Measurements from ENCODE around the gene NELFA.

DNA sequence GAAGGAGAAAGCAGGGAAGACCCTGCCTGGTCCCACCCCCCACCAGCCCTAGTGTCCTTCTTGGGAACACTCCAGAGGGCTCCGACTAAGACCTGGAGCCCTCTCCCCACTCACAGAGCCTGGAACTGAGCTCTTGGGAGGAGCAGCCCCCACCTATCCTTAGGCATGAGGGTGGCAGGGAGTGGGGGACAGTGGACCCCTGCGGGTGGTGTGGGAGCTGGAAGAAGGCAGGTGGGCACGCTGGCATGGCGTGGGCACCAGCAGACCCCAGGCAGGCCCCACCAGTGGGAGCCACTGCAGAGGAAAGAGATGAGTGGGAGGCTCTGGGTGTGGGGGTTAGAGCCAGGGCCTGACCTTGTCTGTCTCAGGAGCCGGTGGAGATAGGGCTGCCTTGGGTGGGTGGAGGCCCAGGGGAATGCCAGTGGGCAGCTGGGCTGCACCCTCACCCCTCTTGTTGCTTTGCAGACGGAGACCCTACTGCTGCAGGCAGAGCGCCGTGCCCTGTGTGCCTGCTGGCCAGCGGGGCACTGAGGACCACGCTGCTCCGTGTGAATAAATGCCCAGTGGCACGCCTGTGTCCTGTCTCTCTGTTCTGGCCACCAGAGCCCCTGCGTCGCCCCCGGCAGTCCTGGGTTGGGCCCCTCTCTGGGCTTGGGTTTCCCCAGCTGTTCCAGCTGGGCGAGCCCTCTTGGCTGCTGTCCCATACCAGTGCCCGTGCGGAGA, 34.8 kb upstream of the NELFA start:
- TF ChIP-seq CEBPB (IDR thresholded peaks at IDR 0.05; ENCODE audit: borderline replicate concordance, low read depth, low read length) (no peak), SIN3A (IDR thresholded peaks at IDR 0.05; ENCODE audit: borderline replicate concordance, low read depth, low read length) (no peak), POLR2AphosphoS5 (IDR thresholded peaks at IDR 0.05; ENCODE audit: low read depth, low read length) (no peak), NFYB (CRISPR knock-in tag; IDR thresholded peaks at IDR 0.05) (no peak), ZNF772 (CRISPR knock-in tag; IDR thresholded peaks at IDR 0.05) (no peak), PBX3 (CRISPR knock-in tag; IDR thresholded peaks at IDR 0.05; ENCODE audit: borderline replicate concordance) (no peak), ZBTB43 (CRISPR knock-in tag; conservative IDR thresholded peaks at IDR 0.05) (no peak), PHF20 (CRISPR knock-in tag; IDR thresholded peaks at IDR 0.05) (no peak), SIN3B (IDR thresholded peaks at IDR 0.05; ENCODE audit: low read length) (no peak), ZNF644 (CRISPR knock-in tag; IDR thresholded peaks at IDR 0.05; ENCODE audit: low read depth) (no peak), HNRNPL (IDR thresholded peaks at IDR 0.05; ENCODE audit: low read depth, low read length) (0 out of 2 replicates have a peak, but pooled peaks have one; percentile 16)
- TF ChIP-seq, protein P1, sequence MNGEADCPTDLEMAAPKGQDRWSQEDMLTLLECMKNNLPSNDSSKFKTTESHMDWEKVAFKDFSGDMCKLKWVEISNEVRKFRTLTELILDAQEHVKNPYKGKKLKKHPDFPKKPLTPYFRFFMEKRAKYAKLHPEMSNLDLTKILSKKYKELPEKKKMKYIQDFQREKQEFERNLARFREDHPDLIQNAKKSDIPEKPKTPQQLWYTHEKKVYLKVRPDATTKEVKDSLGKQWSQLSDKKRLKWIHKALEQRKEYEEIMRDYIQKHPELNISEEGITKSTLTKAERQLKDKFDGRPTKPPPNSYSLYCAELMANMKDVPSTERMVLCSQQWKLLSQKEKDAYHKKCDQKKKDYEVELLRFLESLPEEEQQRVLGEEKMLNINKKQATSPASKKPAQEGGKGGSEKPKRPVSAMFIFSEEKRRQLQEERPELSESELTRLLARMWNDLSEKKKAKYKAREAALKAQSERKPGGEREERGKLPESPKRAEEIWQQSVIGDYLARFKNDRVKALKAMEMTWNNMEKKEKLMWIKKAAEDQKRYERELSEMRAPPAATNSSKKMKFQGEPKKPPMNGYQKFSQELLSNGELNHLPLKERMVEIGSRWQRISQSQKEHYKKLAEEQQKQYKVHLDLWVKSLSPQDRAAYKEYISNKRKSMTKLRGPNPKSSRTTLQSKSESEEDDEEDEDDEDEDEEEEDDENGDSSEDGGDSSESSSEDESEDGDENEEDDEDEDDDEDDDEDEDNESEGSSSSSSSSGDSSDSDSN (CRISPR knock-in tag; IDR thresholded peaks at IDR 0.05), result no peak
